Skin epidermis (tissue), 12 donors: ENCODE measurements around the gene RAB43.
"Not testable (repeated sequence)": the region's sequence is repeated elsewhere in the genome, so short reads cannot be mapped to it uniquely, and the experiment has no call there.

Experiments
- H3K27ac ChIP-seq, 21 experiments: fragments of 200-600 bp; sonication (generic) in 11 of 21; one replicate each; pipeline ENCODE4 v1.5.0; 2020; ENCODE audit warnings: mild to moderate bottlenecking in 3 of 21, inconsistent platforms in 2 of 21, moderate library complexity in 2 of 21
- H3K4me3 ChIP-seq, 7 experiments: fragments of 200-600 bp; sonication (generic) in 2 of 7; one replicate each; pipeline ENCODE4 v1.5.0; 2020; ENCODE audit warnings: inconsistent platforms in 2 of 7, mild to moderate bottlenecking in 2 of 7, moderate library complexity in 1 of 7

The RAB43 gene

GRCh38 chr3:129121792-129122411 lies at the start of gene RAB43:
RAB43 (minus strand) TSS chr3:129121804; CDS start chr3:129121489, 315 bp downstream.
- Histone ChIP-seq H3K4me3 (peak within 1 kb of the TSS; percentile 58 to 84 (median 78)), H3K27ac (peak within 1 kb of the TSS; percentile 68 to 95 (median 89))

- no peak overlapping the region for H3K27ac ChIP-seq
- H3K4me3 ChIP-seq: no peak overlapping the region
Measured at GRCh38 chr3:129166579-129167332, 45.2 kb upstream of the RAB43 start.

- H3K27ac ChIP-seq, H3K4me3 ChIP-seq: not testable (repeated sequence)
Measured at GRCh38 chr3:129165594-129165993, 44.0 kb upstream of the RAB43 start.

DNA sequence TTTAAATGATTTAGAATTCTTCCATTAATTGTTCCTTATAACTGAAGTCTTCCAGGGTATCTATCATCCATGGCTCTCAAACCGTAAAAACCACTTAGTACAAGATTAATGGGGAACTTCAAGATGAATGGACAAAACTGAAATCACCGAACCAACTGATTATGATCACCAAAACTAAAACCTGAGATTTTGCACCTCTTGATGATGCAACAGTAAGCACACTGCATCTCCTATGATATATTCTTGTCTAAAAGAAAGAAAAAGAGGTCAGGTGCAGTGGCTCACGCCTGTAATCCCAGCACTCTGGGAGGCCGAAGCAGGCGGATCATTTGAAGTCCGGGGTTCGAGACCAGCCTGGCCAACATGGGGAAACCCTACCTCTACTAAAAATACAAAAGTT lies 42.9 kb upstream of the RAB43 start:
- no peak overlapping the region for H3K4me3 ChIP-seq
- H3K27ac ChIP-seq: no peak overlapping the region

GRCh38 chr3:129162729-129163579 lies 41.4 kb upstream of the RAB43 start:
- peak overlapping the region in 5 of 21 experiments; percentile 11 to 96 (median 95) for H3K27ac ChIP-seq
- H3K4me3 ChIP-seq: no peak overlapping the region

DNA sequence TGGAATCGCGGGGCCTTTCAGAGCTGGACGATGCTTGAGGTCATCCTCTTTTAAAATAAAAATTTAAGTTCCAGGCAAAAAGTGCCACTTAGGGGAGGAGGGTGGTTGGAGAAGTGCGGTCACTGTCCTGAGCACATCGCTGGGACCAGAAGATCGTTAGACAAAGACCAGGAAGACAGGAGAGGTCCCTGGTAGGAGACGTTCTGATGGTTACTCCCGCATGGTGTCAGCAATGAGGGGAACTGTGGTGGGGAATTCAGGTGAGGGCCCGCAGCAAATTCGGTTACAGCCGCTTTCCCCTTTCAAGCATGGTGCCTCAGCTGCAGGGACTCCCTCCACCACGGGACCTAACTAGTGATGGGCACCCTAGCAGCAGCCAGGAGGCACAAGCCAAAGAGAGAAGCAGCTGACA lies 40.3 kb upstream of the RAB43 start:
- Histone ChIP-seq H3K4me3 (peak overlapping the region; percentile 56 to 95 (median 82)), H3K27ac (peak overlapping the region in 20 of 21 experiments; percentile 88 to 99 (median 95))

GRCh38 chr3:129160891-129161859 lies 39.6 kb upstream of the RAB43 start, which contains the start of gene ISY1:
ISY1 (minus strand) TSS chr3:129161063; CDS start chr3:129160975, 88 bp downstream.
- Histone ChIP-seq H3K27ac (peak within 1 kb of the TSS; percentile 60 to 99 (median 95)), H3K4me3 (peak within 1 kb of the TSS; percentile 56 to 95 (median 82))

GRCh38 chr3:129144786-129145185 lies 23.2 kb upstream of the RAB43 start:
- H3K4me3 ChIP-seq: no peak overlapping the region
- no peak overlapping the region for H3K27ac ChIP-seq

DNA sequence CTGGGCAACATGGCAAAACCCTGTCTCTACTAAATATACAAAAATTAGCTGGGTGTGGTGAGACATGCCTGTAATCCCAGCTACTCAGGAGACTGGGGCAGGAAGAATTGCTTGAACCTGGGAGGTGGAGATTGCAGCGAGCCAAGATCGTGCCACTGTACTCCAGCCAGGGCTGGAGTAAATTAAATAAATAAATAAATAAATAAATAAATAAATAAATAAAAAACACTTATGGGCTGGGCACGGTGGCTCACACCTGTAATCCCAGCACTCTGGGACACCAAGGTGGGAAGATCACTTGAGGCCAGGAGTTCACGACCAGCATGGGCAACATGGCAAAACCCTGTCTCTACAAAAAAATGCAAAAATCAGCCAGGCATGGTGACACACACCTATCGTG lies 19.4 kb upstream of the RAB43 start:
- not testable (repeated sequence) for H3K27ac ChIP-seq, H3K4me3 ChIP-seq

DNA sequence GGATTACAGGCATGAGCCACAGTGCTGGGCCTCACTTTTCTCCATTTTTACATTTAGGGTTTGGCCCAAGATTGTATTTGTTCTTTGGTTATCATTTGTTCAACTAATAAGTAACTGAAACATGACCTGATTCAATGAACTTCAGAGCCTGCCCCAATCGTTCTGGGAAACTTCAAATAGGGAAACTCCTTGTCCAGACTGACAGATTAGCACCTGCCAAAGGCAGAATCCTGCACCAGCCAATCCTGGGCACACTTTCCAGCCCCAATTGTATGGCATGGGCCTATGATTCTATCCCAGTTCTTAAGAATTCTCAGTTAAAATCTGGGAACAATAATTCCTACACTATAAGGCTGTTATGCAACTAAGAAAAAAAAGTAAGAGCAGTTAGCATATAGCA lies 18.3 kb upstream of the RAB43 start:
- Histone ChIP-seq H3K27ac (no peak overlapping the region), H3K4me3 (no peak overlapping the region)

- not testable (repeated sequence) for H3K27ac ChIP-seq, H3K4me3 ChIP-seq
Measured at GRCh38 chr3:129136275-129136674, 14.7 kb upstream of the RAB43 start.

DNA sequence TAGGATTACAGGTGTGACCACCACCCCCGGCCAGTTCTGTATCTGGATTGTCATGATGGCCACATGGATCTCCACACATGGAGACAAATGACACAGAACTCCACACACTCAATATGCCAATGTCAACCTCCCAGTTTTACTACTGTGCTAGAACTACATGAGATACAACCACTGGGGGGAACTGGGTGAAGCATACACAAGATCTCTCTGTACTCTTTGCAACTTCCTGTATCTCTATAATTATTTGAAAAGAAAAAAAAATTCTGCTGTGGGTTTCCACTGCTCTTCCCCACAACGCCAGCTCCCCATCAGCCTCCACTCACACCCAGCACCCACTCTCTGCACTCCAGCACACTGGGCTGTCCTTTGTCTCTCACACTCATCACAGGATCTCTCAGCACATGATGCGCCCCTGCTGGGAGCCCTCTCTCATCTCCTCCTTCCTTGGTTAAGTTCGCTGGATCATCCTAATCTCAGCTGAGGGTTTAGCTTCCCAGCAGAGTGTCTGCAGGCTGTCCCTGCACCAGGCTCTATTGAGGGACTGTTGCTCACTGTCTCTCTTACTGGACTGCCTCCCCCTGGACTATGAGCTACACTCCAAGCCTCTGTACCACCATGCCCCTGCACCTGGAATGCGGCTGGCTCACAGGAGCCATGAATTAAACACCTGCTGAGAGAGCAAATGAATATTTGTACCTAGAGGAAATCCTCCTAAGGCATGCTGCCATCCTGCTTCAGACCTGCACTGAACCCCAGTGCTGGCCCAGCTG lies 10.7 kb upstream of the RAB43 start:
- no peak overlapping the region for H3K4me3 ChIP-seq
- no peak overlapping the region for H3K27ac ChIP-seq

- Histone ChIP-seq H3K27ac (no peak overlapping the region), H3K4me3 (no peak overlapping the region)
Measured at GRCh38 chr3:129131465-129132088, 10.0 kb upstream of the RAB43 start.

- H3K27ac ChIP-seq: no peak overlapping the region
- H3K4me3 ChIP-seq: no peak overlapping the region
Measured at GRCh38 chr3:129130291-129130813, 8.7 kb upstream of the RAB43 start.

DNA sequence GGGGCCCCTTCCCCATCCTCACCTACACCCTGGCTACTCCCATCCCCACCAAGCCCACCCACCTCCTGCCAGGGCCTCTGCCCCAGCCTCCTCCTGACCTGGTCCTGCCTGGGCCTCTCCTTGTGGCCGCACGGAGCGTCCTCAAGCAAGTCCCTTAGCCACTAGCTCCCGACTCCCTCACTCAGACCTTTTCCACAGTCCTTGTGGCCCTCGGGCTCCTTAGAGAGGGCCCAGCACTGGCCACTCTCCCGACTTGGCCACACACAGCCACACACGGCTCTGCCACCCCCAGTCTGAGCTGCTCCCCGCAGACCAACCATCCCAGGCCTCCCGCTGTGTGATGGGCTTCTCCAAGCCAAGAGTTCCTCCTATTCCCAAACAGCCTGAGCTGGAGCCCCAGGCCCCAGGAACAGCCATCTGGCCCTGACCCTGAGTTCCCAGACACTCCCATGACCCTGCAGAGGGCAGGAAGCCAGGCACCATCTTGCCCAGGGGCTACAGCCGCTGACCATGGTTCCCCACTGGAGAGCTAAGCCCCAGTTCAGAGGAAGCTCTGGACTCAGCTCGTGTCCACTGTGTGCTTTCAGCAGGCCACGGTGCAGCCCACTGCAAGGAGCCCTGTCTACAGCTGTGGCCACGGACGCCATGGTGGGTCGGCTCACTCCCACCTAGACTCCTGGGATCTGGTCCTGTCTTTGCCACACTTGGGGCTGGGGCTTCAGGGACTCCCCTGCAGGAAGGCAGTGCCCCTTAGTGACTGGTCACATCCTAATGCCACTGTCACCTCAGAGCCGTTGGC lies 7.0 kb upstream of the RAB43 start:
- Histone ChIP-seq H3K27ac (no peak overlapping the region), H3K4me3 (no peak overlapping the region)

DNA sequence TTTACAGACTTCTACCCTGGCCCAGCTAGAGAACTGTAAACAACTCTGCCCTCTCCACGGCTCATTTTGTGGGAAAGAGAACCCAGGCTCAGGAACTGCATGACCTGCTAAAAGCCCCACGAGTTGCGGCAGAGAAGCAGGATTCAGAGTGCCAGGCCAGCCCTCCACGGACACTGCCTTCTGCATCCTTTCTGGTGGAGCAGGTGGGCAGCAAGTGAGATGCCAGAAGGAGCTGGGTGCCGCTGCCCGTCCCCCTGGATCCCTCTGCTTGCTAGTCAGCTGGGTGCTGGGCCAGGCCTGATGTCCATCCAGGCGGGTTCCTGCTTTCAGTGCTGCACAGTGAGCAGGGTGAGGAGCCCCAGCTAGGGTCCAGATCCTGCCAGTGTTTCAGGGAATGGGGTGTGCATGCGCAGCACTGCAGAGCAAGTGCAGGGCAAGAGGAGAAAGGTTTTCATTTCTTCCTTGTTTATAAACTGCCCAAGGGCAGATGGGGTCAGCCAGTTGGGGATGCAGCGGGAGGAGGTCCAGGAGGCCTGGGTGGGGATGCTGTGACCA lies 5.2 kb upstream of the RAB43 start:
- Histone ChIP-seq H3K4me3 (no peak overlapping the region), H3K27ac (no peak overlapping the region)
